ENCODE measurements around the gene EPB41. TPM values are rescaled to one million over a fixed set of nuclear protein-coding genes. Genes with fewer than 3 reads are reported as not detected.

The EPB41 gene
- total RNA-seq, 3 donors from 2014 or later (not counting 1 experiment from before 2014, with no cell fraction given): 151 to 196 (median 172) TPM

DNA sequence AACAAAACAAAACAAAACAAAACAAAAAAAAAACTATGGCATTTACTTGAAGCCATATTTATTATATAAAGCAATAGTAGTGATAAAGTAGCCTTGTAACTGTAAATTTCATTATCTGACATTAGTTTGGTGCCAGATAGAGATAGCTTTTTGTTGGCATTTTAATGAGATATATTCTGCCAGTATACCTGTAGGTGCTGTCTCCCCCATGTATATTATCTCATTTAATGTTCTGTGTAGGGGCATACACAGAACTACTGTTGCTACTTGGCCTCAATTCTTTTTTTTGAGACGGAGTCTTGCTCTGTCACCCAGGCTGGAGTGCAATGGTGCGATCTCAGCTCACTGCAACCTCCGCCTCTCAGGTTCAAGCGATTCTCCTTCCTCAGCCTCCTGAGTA is 141.9 kb downstream of the EPB41 start:
- Mint-ChIP-seq H3K36me3 (no peaks in the 10 kb centered on the region), H3K27me3 (ENCODE audit: low read depth in 2 of 2) (no peaks in the 10 kb centered on the region), H3K9me3 (no peaks in the 10 kb centered on the region), H3K27ac (no peak overlapping the region), H3K4me3 (no peak overlapping the region), H3K4me1 (peaks cover 0 to 6% of the 10 kb centered on the region in 2 donors)
- DNase-seq (no peak), ATAC-seq (no peak)
- 96% methylated on average over 4 of the region's 4 CpGs for WGBS (ENCODE audit: insufficient coverage)
- Histone ChIP-seq H3K4me3 (ENCODE audit: low read length) (no peak overlapping the region), H3K36me3 (ENCODE audit: control insufficient read depth, insufficient read depth, low read length) (peaks cover 46% of the 10 kb centered on the region), H3K4me1 (ENCODE audit: control insufficient read depth, insufficient read depth, low read length) (no peaks in the 10 kb centered on the region), H3K27ac (ENCODE audit: low read length) (no peak overlapping the region), H3K9me3 (ENCODE audit: control insufficient read depth, insufficient read depth, low read length) (no peaks in the 10 kb centered on the region), H3K27me3 (ENCODE audit: control insufficient read depth, insufficient read depth, low read length) (no peaks in the 10 kb centered on the region)
- TF ChIP-seq, protein P1, sequence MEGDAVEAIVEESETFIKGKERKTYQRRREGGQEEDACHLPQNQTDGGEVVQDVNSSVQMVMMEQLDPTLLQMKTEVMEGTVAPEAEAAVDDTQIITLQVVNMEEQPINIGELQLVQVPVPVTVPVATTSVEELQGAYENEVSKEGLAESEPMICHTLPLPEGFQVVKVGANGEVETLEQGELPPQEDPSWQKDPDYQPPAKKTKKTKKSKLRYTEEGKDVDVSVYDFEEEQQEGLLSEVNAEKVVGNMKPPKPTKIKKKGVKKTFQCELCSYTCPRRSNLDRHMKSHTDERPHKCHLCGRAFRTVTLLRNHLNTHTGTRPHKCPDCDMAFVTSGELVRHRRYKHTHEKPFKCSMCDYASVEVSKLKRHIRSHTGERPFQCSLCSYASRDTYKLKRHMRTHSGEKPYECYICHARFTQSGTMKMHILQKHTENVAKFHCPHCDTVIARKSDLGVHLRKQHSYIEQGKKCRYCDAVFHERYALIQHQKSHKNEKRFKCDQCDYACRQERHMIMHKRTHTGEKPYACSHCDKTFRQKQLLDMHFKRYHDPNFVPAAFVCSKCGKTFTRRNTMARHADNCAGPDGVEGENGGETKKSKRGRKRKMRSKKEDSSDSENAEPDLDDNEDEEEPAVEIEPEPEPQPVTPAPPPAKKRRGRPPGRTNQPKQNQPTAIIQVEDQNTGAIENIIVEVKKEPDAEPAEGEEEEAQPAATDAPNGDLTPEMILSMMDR (IDR thresholded peaks at IDR 0.05): no peak
- intact Hi-C loops (cut with micrococcal nuclease): no loop called here

DNA sequence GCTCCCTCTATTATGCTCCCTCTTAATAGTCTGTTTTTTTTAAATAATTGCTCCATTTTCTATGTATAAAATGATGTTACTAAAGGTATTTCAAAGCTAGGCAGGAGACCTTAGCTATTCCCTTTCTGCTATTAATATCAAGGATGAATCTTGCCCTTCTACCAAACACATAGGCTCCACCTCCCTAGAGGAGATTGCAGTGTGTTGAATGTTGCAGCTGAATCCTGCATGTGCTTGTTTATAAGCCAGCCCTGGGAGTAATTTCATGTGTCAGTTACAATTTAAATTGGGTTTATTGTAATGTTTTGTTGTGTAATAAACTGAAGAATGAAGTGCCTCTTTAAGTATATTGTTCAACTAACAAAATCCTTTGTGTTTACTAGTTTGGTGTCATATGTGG is 143.3 kb downstream of the EPB41 start:
- peaks cover 48% of the 10 kb centered on the region for H3K36me3 ChIP-seq (ENCODE audit: control insufficient read depth, insufficient read depth, low read length)
- H3K9me3 ChIP-seq (ENCODE audit: control insufficient read depth, insufficient read depth, low read length): no peaks in the 10 kb centered on the region
- DNase-seq (no peak), ATAC-seq (no peak)
- TF ChIP-seq, protein P1 (IDR thresholded peaks at IDR 0.05): no peak
- no peak overlapping the region for H3K27ac ChIP-seq (ENCODE audit: low read length)
- Mint-ChIP-seq H3K4me1 (peaks cover 0 to 9% of the 10 kb centered on the region in 2 donors), H3K9me3 (no peaks in the 10 kb centered on the region), H3K27ac (peak overlapping the region; percentile 33 to 71), H3K27me3 (ENCODE audit: low read depth in 2 of 2) (no peaks in the 10 kb centered on the region), H3K4me3 (no peak overlapping the region), H3K36me3 (no peaks in the 10 kb centered on the region)
- H3K4me3 ChIP-seq (ENCODE audit: low read length): no peak overlapping the region
- no peaks in the 10 kb centered on the region for H3K27me3 ChIP-seq (ENCODE audit: control insufficient read depth, insufficient read depth, low read length)
- no peaks in the 10 kb centered on the region for H3K4me1 ChIP-seq (ENCODE audit: control insufficient read depth, insufficient read depth, low read length)
- intact Hi-C loops (cut with micrococcal nuclease): no loop called here

GRCh38 chr1:29062157-29062942 is 148.0 kb downstream of the EPB41 start:
- Mint-ChIP-seq H3K27me3 (ENCODE audit: low read depth in 2 of 2) (no peaks in the 10 kb centered on the region), H3K36me3 (peaks cover 8% of the 10 kb centered on the region), H3K4me3 (no peak overlapping the region), H3K4me1 (peaks cover 0 to 9% of the 10 kb centered on the region in 2 donors), H3K27ac (peak overlapping the region in 1 of 2 donors; percentile 20), H3K9me3 (no peaks in the 10 kb centered on the region)
- no peaks in the 10 kb centered on the region for H3K9me3 ChIP-seq (ENCODE audit: control insufficient read depth, insufficient read depth, low read length)
- peaks cover 55% of the 10 kb centered on the region for H3K36me3 ChIP-seq (ENCODE audit: control insufficient read depth, insufficient read depth, low read length)
- H3K27me3 ChIP-seq (ENCODE audit: control insufficient read depth, insufficient read depth, low read length): no peaks in the 10 kb centered on the region
- WGBS (ENCODE audit: insufficient coverage): 75% methylated on average over 3 of the region's 4 CpGs
- H3K4me3 ChIP-seq (ENCODE audit: low read length): no peak overlapping the region
- H3K27ac ChIP-seq (ENCODE audit: low read length): no peak overlapping the region
- H3K4me1 ChIP-seq (ENCODE audit: control insufficient read depth, insufficient read depth, low read length): no peaks in the 10 kb centered on the region
- intact Hi-C loops (cut with micrococcal nuclease): no loop called here
- TF ChIP-seq, protein P1 (IDR thresholded peaks at IDR 0.05): no peak
- no peak for ATAC-seq
- no peak for DNase-seq

- H3K36me3 ChIP-seq (ENCODE audit: control insufficient read depth, insufficient read depth, low read length): peaks cover 59% of the 10 kb centered on the region
- H3K4me3 Mint-ChIP-seq: no peak overlapping the region
- H3K4me1 ChIP-seq (ENCODE audit: control insufficient read depth, insufficient read depth, low read length): no peaks in the 10 kb centered on the region
- no peak overlapping the region for H3K27ac ChIP-seq (ENCODE audit: low read length)
- peaks cover 0 to 16% of the 10 kb centered on the region in 2 donors for H3K4me1 Mint-ChIP-seq
- no peaks in the 10 kb centered on the region for H3K27me3 Mint-ChIP-seq (ENCODE audit: low read depth in 2 of 2)
- H3K27me3 ChIP-seq (ENCODE audit: control insufficient read depth, insufficient read depth, low read length): no peaks in the 10 kb centered on the region
- H3K9me3 ChIP-seq (ENCODE audit: control insufficient read depth, insufficient read depth, low read length): no peaks in the 10 kb centered on the region
- intact Hi-C loops (cut with micrococcal nuclease): no loop called here
- H3K36me3 Mint-ChIP-seq: peaks cover 8% of the 10 kb centered on the region
- TF ChIP-seq, protein P1 (IDR thresholded peaks at IDR 0.05): no peak
- H3K27ac Mint-ChIP-seq: peak overlapping the region in 1 of 2 donors; percentile 37
- H3K4me3 ChIP-seq (ENCODE audit: low read length): no peak overlapping the region
- ATAC-seq (no peak), DNase-seq (no peak)
- H3K9me3 Mint-ChIP-seq: no peaks in the 10 kb centered on the region
- 87% methylated on average over 1 of the region's 1 CpG for WGBS (ENCODE audit: insufficient coverage)
These were observed 149.7 kb downstream of the EPB41 start for GRCh38 chr1:29064064-29064463.
